ENCODE data around the gene CHRNA10.

- TF ChIP-seq CTCF (IDR thresholded peaks at IDR 0.05) = no peak
- TF ChIP-seq POLR2A (IDR thresholded peaks at IDR 0.05) = no peak
- no peak for TF ChIP-seq POLR2AphosphoS5 (IDR thresholded peaks at IDR 0.05)
- TF ChIP-seq EP300 (IDR thresholded peaks at IDR 0.05) = no peak
These were observed 35.4 kb downstream of the CHRNA10 start for GRCh38 chr11:3635641-3636375.
